Spleen (tissue), 7 donors: ENCODE measurements around the gene WNK1.

ENCODE experiments used
- CTCF ChIP-seq, 11 experiments: fragments of 200-600 bp in 7 of 11; fragments of 450-650 bp in 4 of 11; sonication (generic) in 4 of 11; IDR thresholded peaks in 8 of 11; conservative IDR thresholded peaks in 3 of 11; 1 replicate in 7 of 11; 2 replicates in 4 of 11; pipeline versions ENCODE4 v1.4.0 to v1.8.0; 2016 to 2021; ENCODE audit warnings: antibody characterized with exemption in 11 of 11, inconsistent platforms in 4 of 11, mild to moderate bottlenecking in 1 of 11
- POLR2A ChIP-seq, 3 donors: fragments of 450-650 bp; IDR thresholded peaks; one replicate each; pipeline ENCODE4 v1.5.1; 2017; ENCODE audit warnings: antibody characterized with exemption in 3 of 3, mild to moderate bottlenecking in 1 of 3
- donor health status: DM: no; HTN: no; CAD: no; lungs with moderate emphysema.
- donor health status: DM: no; HTN: no; CAD: no.
- donor health status: DM: no; HTN: no; CAD: no.

GRCh38 chr12:828726-829395 lies 76.5 kb downstream of the WNK1 start:
- TF ChIP-seq CTCF (IDR thresholded peaks at IDR 0.05 in 8 of 11, conservative IDR thresholded peaks at IDR 0.05 in 3 of 11) (no peak), POLR2A (IDR thresholded peaks at IDR 0.05) (no peak)
